ENCODE results near the gene SPATA16. TPM values are rescaled to one million over a fixed set of nuclear protein-coding genes. Genes with fewer than 3 reads are reported as not detected.

SPATA16 gene
- total RNA-seq, 1 donor from 2014 or later: not detected

DNA sequence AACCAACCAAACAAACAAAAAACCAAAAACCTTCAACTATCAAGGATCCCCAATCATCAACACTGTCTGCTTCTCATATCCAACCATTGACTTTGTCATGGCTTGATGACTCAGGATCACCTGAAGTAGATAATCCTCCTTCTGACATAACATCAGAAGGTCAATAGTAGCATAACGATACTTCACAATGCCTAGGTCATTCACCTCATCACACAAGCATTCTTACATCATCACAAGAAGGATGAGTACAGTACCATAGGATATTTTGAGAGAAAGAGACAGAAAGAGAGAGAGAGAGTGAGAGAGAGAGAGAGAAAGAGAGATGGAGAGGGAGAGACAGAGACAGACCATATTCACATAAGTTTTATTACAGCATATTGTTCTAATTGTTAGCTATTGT lies 42.1 kb downstream of the SPATA16 start:
- no peaks in the 10 kb centered on the region for H3K27me3 ChIP-seq
- peaks cover 0 to 6% of the 10 kb centered on the region in 2 donors for H3K9me3 ChIP-seq
- H3K4me1 ChIP-seq: no peaks in the 10 kb centered on the region
- intact Hi-C loops (cut with DNase I): no loop called here
- no peak overlapping the region for H3K4me3 ChIP-seq
- no peaks in the 10 kb centered on the region for H3K36me3 ChIP-seq
- TF ChIP-seq, protein P1, sequence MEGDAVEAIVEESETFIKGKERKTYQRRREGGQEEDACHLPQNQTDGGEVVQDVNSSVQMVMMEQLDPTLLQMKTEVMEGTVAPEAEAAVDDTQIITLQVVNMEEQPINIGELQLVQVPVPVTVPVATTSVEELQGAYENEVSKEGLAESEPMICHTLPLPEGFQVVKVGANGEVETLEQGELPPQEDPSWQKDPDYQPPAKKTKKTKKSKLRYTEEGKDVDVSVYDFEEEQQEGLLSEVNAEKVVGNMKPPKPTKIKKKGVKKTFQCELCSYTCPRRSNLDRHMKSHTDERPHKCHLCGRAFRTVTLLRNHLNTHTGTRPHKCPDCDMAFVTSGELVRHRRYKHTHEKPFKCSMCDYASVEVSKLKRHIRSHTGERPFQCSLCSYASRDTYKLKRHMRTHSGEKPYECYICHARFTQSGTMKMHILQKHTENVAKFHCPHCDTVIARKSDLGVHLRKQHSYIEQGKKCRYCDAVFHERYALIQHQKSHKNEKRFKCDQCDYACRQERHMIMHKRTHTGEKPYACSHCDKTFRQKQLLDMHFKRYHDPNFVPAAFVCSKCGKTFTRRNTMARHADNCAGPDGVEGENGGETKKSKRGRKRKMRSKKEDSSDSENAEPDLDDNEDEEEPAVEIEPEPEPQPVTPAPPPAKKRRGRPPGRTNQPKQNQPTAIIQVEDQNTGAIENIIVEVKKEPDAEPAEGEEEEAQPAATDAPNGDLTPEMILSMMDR (IDR thresholded peaks at IDR 0.05): no peak
- H3K27ac ChIP-seq: no peak overlapping the region
- no peak for DNase-seq (ENCODE audit: low spot score in 2 of 2)

- TF ChIP-seq, protein P1 (IDR thresholded peaks at IDR 0.05): no peak
- H3K27me3 ChIP-seq: no peaks in the 10 kb centered on the region
- no peak for DNase-seq (ENCODE audit: low spot score in 2 of 2)
- no peak overlapping the region for H3K4me3 ChIP-seq
- no peaks in the 10 kb centered on the region for H3K9me3 ChIP-seq
- intact Hi-C loops (cut with DNase I): no loop called here
- H3K4me1 ChIP-seq: no peaks in the 10 kb centered on the region
- H3K36me3 ChIP-seq: no peaks in the 10 kb centered on the region
- H3K27ac ChIP-seq: no peak overlapping the region
These were observed 43.8 kb downstream of the SPATA16 start for GRCh38 chr3:173096994-173097785.

DNA sequence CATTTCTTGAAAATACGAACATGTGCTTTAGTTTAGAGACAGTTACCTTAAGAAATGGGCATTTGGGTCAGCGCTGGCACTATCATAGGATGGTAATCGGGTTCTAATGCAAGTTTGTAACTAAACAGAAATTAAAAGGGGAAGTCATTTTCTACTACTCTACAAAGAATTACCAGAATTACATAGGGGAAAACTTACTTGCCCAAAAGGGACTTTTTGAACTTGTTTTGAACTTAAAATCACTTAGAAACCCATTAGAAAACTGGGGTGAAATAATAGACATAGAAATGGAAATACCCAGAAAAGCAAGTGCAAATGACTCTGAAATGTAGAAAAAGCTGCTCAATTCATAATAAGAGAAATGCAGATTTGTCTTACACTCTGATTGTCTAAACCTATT lies 44.9 kb downstream of the SPATA16 start:
- H3K4me1 ChIP-seq: no peaks in the 10 kb centered on the region
- intact Hi-C loops (cut with DNase I): no loop called here
- no peaks in the 10 kb centered on the region for H3K36me3 ChIP-seq
- no peak for DNase-seq (ENCODE audit: low spot score in 2 of 2)
- H3K9me3 ChIP-seq: no peaks in the 10 kb centered on the region
- no peaks in the 10 kb centered on the region for H3K27me3 ChIP-seq
- no peak overlapping the region for H3K27ac ChIP-seq
- TF ChIP-seq, protein P1 (IDR thresholded peaks at IDR 0.05): no peak
- H3K4me3 ChIP-seq: no peak overlapping the region

GRCh38 chr3:173092038-173092437 lies 49.0 kb downstream of the SPATA16 start:
- Histone ChIP-seq H3K4me1 (no peaks in the 10 kb centered on the region), H3K4me3 (no peak overlapping the region), H3K27me3 (no peaks in the 10 kb centered on the region), H3K27ac (no peak overlapping the region), H3K9me3 (no peaks in the 10 kb centered on the region), H3K36me3 (no peaks in the 10 kb centered on the region)
- TF ChIP-seq, protein P1 (IDR thresholded peaks at IDR 0.05): no peak
- no peak for DNase-seq (ENCODE audit: low spot score in 2 of 2)
- intact Hi-C loops (cut with DNase I): no loop called here

DNA sequence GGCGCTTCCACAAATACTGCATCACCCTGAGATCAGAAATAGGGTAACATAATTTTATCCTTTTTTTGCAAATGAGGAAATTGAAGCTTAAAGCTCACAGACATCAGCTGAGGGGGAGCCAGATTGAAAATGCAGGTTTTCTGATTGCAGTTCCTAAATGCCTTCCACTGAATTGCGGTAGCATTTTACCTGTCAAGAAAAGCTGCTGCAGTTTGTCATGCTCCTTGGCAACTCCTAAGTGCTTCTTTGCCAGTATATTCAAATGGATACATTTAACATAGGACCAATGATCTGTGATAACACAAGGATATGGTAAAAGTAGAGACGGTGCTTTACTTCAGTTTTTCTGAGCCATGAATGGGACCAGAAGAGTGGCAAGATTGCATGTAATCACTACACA lies 50.5 kb downstream of the SPATA16 start:
- no peak for DNase-seq (ENCODE audit: low spot score in 2 of 2)
- intact Hi-C loops (cut with DNase I): no loop called here
- TF ChIP-seq, protein P1 (IDR thresholded peaks at IDR 0.05): no peak
- H3K4me3 ChIP-seq: no peak overlapping the region
- no peaks in the 10 kb centered on the region for H3K27me3 ChIP-seq
- no peak overlapping the region for H3K27ac ChIP-seq
- H3K4me1 ChIP-seq: no peaks in the 10 kb centered on the region
- H3K9me3 ChIP-seq: no peaks in the 10 kb centered on the region
- H3K36me3 ChIP-seq: no peaks in the 10 kb centered on the region
